Hypothalamus (tissue), 51 donors: Measurements from ENCODE around the gene CTDP1.
"Not testable (repeated sequence)": the region's sequence is repeated elsewhere in the genome, so short reads cannot be mapped to it uniquely, and the experiment has no call there.

Experiments used
- DNase-seq, 51 donors: peaks; one replicate each; lab custom pipeline; 2025; lab: John Stamatoyannopoulos, UW

The CTDP1 gene

GRCh38 chr18:79737426-79737825 lies 57.8 kb downstream of the CTDP1 start:
- DNase-seq, result no peak

DNA sequence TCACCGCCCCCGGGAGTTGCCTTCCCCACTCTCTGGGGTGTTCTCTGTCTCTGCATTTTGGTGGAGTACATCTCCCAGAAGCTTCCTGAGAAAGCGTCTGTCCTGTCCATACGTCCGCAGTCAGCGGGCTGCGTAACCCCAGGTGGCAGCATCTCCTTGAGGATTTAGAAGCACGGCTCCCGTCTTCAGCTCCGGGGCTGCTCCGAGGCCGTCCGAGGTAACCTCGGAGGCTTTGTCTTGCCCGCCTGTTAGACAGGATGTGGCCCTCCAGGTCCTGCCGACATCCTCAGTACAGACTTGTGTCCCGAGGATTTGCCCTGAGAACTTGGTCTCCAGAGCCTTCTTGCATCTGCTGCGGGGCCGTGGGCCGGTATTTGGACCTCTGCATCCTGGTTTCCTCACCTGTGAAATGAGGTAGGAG lies 58.4 kb downstream of the CTDP1 start:
- no peak for DNase-seq

DNA sequence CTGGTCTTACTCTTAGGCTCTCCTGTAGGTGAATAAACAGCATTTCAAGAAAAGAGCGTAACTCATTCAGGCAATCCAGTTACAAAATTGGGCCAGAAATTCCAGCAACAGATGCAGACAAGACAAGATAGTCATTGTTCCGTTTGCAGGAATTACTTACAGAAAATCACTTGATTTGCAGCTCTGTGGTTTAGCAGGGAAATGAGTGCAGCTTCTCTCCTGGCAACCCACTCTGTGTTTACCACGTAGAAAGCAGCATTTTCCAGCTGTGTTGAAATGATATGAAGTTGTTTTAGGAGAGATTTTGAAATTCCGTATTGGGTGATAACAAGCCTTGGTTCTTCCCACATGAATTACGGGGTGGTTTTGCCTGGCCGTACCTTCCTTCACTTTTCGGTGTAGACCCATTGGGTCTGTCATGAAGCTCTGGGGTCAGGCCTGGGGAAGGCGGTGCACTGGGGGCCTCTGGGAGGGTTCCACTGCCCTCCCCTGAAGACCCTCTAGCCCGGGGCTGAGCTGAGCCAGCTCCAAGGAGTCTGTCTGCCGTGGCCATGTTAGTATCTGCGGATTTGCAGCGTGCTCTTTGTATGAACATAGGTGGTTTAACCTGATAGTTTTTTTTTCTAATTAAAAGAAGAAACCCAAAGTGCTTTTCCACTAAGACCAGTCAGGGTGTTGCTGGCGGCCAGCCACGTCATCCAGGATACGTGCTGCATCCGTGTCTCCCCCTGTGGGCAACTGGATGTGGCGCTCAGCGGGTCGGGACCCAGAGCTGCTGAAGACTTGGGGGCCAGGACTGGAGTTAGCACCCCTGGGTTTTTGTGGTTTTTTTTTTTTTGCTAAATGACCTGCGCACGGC lies 59.2 kb downstream of the CTDP1 start:
- peak in 2 of 51 donors; percentile 16 to 25 for DNase-seq

DNA sequence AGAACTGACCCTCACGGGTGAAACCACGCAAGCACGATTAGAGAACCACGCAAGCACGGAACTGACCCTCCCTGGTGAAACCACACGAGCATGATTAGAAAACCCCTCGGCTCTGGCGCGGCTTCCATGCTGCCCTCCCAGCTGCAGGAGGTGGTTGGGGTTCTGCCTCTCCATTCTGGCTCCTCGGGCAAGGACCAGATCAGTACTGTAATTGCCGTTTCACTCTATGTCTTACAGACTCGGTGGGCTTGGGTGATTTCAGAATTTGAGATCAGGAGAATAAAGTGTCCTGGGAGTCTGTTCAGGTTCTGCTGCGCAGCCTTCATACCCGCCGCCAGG lies 59.8 kb downstream of the CTDP1 start:
- no peak for DNase-seq

- not testable (repeated sequence) for DNase-seq
Measured at GRCh38 chr18:79740047-79740446, 60.4 kb downstream of the CTDP1 start.

GRCh38 chr18:79740521-79741361 lies 61.1 kb downstream of the CTDP1 start:
- DNase-seq, result no peak

GRCh38 chr18:79741362-79741700 lies 61.7 kb downstream of the CTDP1 start:
- DNase-seq, result no peak

- no peak for DNase-seq
Measured at GRCh38 chr18:79742076-79742475, 62.5 kb downstream of the CTDP1 start.

- DNase-seq, result no peak
Measured at GRCh38 chr18:79744625-79745024, 65.0 kb downstream of the CTDP1 start.

- no peak for DNase-seq
Measured at GRCh38 chr18:79746730-79747129, 67.1 kb downstream of the CTDP1 start.

DNA sequence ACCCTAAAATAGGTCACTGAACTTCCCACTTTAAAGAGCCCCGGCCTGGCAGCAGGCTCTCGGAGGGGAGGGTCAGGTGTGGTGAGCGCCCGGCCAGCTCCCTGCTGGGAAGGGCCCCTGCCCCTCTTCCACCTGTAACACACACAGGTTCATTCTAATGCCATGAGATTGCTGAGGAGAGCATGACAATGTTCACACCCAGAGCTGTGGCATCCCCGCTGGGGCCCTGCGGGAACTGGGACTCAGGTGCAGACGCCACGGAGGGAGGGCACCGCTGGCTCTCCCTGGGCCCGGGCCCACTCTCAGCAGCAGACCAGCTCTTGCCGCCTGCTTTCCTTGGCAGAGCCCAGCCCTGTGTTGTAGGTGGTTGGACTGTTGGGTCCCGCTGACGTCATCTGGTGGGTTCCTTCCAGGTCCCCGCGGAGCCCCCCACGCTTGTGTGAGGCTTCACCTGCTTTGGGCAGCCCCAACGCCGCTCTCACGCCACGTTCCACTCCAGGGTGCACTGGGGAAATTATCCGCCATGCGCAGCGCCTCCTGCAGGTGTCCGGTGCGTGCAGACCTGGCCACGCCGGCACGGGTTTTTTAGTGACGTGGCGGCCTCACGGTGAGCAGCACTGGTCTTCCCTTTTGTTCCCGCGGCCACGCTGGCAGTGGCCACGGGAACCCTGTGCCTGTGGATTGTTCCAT lies 67.7 kb downstream of the CTDP1 start:
- DNase-seq, result no peak

GRCh38 chr18:79748321-79749180 lies 68.9 kb downstream of the CTDP1 start:
- no peak for DNase-seq

GRCh38 chr18:79749251-79750191 lies 69.9 kb downstream of the CTDP1 start:
- peak in 13 of 51 donors; percentile 11 to 62 (median 25) for DNase-seq

DNA sequence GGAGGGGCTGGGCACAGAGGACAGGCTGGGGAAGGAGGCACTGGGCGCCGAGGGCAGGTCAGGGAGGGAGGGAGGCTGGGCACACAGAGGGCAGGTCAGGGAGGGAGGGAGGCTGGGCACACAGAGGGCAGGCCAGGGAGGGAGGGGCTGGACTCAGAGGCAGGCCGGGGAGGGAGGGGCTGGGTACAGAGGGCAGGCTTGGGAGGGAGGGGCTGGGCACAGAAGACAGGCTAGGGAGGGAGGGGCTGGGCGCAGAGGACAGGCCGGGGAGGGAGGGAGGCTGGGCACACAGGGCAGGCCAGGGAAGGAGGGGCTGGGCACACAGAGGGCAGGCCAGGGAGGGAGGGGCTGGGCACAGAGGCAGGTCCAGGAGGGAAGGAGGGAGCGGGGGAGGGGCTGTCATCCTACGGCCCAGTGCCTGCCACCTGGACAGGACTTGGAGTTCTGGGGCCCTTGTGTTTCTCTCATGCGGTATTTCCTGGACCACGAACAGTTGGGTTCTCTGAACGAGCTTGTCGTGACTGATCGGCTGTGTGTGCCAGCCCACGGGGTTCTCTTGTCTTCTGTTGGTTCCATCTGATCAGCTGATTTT lies 71.5 kb downstream of the CTDP1 start:
- peak in 8 of 51 donors; percentile 7 to 35 (median 18) for DNase-seq

- not testable (repeated sequence) for DNase-seq
Measured at GRCh38 chr18:79751918-79752578, 72.4 kb downstream of the CTDP1 start.

DNA sequence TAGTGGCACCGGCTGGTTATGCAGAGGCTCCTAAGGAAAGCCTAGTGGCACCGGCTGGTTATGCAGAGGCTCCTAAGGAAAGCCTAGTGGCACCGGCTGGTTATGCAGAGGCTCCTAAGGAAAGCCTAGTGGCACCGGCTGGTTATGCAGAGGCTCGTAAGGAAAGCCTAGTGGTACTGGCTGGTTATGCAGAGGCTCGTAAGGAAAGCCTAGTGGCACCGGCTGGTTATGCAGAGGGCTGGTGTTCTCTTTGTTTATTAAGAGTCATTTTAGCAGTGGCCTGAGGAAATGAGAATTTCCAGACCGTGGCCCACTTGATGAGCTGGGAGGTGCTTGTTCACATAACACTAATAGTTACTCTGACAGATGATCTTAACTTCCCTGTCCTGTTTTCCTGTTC lies 73.3 kb downstream of the CTDP1 start:
- not testable (repeated sequence) for DNase-seq

- DNase-seq, result no peak
Measured at GRCh38 chr18:79753391-79753851, 73.8 kb downstream of the CTDP1 start.
